ENCODE results near the gene ZNF273.

Gene ZNF273

GRCh38 chr7:64876792-64877713 lies 26.0 kb upstream of the ZNF273 start:
- H2AFZ ChIP-seq (ENCODE audit: low read length) = peak overlapping the region; percentile 53; the same call in 1 of the 2 replicates
- H3K27me3 ChIP-seq (ENCODE audit: insufficient read depth, low read length) = peaks cover 10% of the 10 kb centered on the region
- H3K9me3 ChIP-seq (ENCODE audit: low read length) = no peaks in the 10 kb centered on the region
- no peak for TF ChIP-seq EZH2 (IDR thresholded peaks at IDR 0.05; ENCODE audit: borderline replicate concordance, low read length)
- TF ChIP-seq, protein P1, sequence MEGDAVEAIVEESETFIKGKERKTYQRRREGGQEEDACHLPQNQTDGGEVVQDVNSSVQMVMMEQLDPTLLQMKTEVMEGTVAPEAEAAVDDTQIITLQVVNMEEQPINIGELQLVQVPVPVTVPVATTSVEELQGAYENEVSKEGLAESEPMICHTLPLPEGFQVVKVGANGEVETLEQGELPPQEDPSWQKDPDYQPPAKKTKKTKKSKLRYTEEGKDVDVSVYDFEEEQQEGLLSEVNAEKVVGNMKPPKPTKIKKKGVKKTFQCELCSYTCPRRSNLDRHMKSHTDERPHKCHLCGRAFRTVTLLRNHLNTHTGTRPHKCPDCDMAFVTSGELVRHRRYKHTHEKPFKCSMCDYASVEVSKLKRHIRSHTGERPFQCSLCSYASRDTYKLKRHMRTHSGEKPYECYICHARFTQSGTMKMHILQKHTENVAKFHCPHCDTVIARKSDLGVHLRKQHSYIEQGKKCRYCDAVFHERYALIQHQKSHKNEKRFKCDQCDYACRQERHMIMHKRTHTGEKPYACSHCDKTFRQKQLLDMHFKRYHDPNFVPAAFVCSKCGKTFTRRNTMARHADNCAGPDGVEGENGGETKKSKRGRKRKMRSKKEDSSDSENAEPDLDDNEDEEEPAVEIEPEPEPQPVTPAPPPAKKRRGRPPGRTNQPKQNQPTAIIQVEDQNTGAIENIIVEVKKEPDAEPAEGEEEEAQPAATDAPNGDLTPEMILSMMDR (IDR thresholded peaks at IDR 0.05; ENCODE audit: low read length) = no peak
- H3K9me2 ChIP-seq (ENCODE audit: low read depth, low read length) = no peaks in the 10 kb centered on the region
- H3K4me3 ChIP-seq (ENCODE audit: low read depth, low read length, poor library complexity, severe bottlenecking) = peak overlapping the region; percentile 60
- H3K4me2 ChIP-seq (ENCODE audit: low read length) = peak overlapping the region; percentile 81
- H3K9ac ChIP-seq (ENCODE audit: low read length) = peak overlapping the region; percentile 46
- H3K4me1 ChIP-seq (ENCODE audit: insufficient read depth, low read length, severe bottlenecking) = peaks cover 10% of the 10 kb centered on the region
- no peaks in the 10 kb centered on the region for H4K20me1 ChIP-seq (ENCODE audit: insufficient read depth, low read length)
- no peaks in the 10 kb centered on the region for H3K79me2 ChIP-seq (ENCODE audit: insufficient read depth, low read length)
- no peaks in the 10 kb centered on the region for H3F3A ChIP-seq (ENCODE audit: insufficient read depth, low read length)
- no peak overlapping the region for H3K27ac ChIP-seq (ENCODE audit: low read depth, low read length, poor library complexity, severe bottlenecking)
- H3K36me3 ChIP-seq (ENCODE audit: insufficient read depth, low read length) = no peaks in the 10 kb centered on the region; the same call in 1 of the 2 replicates

GRCh38 chr7:64877714-64878610 lies 25.1 kb upstream of the ZNF273 start:
- Histone ChIP-seq H3K4me3 (ENCODE audit: low read depth, low read length, poor library complexity, severe bottlenecking) (peak overlapping the region; percentile 60), H3K4me1 (ENCODE audit: insufficient read depth, low read length, severe bottlenecking) (peaks cover 10% of the 10 kb centered on the region), H3K9me2 (ENCODE audit: low read depth, low read length) (no peaks in the 10 kb centered on the region), H2AFZ (ENCODE audit: low read length) (no peak overlapping the region), H3F3A (ENCODE audit: insufficient read depth, low read length) (no peaks in the 10 kb centered on the region), H3K9ac (ENCODE audit: low read length) (peak overlapping the region; percentile 41; the same call in 1 of the 2 replicates), H4K20me1 (ENCODE audit: insufficient read depth, low read length) (no peaks in the 10 kb centered on the region), H3K79me2 (ENCODE audit: insufficient read depth, low read length) (no peaks in the 10 kb centered on the region), H3K36me3 (ENCODE audit: insufficient read depth, low read length) (no peaks in the 10 kb centered on the region; the same call in 1 of the 2 replicates), H3K4me2 (ENCODE audit: low read length) (peak overlapping the region; percentile 81), H3K9me3 (ENCODE audit: low read length) (no peaks in the 10 kb centered on the region), H3K27ac (ENCODE audit: low read depth, low read length, poor library complexity, severe bottlenecking) (no peak overlapping the region), H3K27me3 (ENCODE audit: insufficient read depth, low read length) (peaks cover 10% of the 10 kb centered on the region)
- TF ChIP-seq, protein P1 (IDR thresholded peaks at IDR 0.05; ENCODE audit: low read length) = no peak
- no peak for TF ChIP-seq EZH2 (IDR thresholded peaks at IDR 0.05; ENCODE audit: borderline replicate concordance, low read length)

DNA sequence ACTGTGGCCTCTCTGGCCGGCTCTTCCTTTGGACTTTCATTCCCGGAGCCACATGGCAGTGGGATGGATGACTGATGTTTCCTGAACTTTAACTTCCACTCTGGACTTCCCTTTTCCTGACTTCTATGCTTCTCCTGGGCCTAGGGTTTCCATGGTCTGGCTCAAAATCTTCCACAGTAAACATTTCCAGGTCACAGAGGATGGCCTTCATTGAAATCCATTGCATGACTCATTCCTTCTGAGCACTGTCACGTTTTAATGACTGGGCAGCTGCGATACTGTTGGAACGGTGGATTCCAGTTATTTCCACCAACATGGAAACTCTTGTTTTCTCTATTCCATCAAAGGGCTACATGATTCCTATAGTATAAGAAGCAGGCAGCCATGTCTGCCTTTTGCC lies 24.4 kb upstream of the ZNF273 start:
- Histone ChIP-seq H3K79me2 (ENCODE audit: insufficient read depth, low read length) (no peaks in the 10 kb centered on the region), H4K20me1 (ENCODE audit: insufficient read depth, low read length) (no peaks in the 10 kb centered on the region), H3K9ac (ENCODE audit: low read length) (no peak overlapping the region), H2AFZ (ENCODE audit: low read length) (no peak overlapping the region), H3K9me2 (ENCODE audit: low read depth, low read length) (no peaks in the 10 kb centered on the region), H3K27ac (ENCODE audit: low read depth, low read length, poor library complexity, severe bottlenecking) (no peak overlapping the region), H3F3A (ENCODE audit: insufficient read depth, low read length) (no peaks in the 10 kb centered on the region), H3K4me3 (ENCODE audit: low read depth, low read length, poor library complexity, severe bottlenecking) (no peak overlapping the region), H3K4me2 (ENCODE audit: low read length) (no peak overlapping the region), H3K27me3 (ENCODE audit: insufficient read depth, low read length) (peaks cover 10% of the 10 kb centered on the region), H3K9me3 (ENCODE audit: low read length) (no peaks in the 10 kb centered on the region), H3K36me3 (ENCODE audit: insufficient read depth, low read length) (no peaks in the 10 kb centered on the region; the same call in 1 of the 2 replicates), H3K4me1 (ENCODE audit: insufficient read depth, low read length, severe bottlenecking) (peaks cover 10% of the 10 kb centered on the region)
- TF ChIP-seq, protein P1 (IDR thresholded peaks at IDR 0.05; ENCODE audit: low read length) = no peak
